ENCODE results near the gene CELF2.

The CELF2 gene

DNA sequence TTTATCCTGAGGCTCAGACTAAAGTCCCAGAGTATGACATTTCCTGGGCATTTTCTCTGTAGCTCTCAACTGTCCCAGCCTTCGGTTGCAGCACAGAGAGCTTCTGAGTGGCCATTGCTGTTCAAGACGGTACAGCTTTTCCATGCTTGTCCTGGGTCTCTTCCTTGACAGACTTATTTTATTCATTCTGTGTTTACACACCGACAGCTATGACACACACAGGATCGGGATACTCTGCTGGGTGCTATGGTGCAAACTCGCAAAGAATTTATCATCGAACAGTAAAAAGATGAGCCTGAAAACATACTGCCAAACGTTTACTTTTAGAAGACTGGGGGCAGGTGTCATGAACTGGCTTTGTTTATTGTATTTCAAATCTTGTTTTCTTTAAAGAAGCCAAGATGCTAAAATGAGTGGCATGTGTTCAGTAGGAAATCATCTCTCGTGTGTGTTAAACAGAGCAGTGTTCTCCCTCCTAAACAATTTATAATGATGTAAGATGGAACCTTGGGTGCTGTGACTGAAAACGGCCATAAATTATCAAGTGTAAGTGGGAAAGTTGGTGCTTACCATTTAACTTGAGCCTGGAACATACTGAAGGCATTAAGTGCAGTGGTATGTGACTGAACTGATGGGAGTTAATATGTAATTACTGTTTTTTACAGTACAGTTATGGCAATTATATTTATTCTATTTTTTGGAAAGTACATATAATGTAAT lies 120.8 kb downstream of the CELF2 start:
- DNase-seq: no peak

DNA sequence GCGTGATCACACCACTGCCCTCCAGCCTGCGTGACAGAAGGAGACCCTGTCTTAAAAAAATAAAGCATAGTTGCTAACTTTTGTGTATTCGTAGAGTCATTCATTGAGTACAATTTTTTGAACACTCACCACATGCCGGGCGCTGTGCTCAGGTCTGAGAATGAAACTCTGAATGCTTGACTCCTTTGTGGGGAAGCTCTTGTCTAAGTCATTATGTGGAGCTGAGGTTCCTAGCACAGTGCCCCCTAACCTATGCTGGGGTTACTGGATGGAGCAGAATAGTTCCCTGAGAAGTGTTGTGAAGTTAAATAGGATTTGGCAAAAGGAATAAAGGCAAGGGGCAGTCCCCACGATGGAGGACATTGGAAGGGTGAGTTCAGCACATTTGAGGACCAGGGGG lies 123.3 kb downstream of the CELF2 start:
- DNase-seq: no peak

DNA sequence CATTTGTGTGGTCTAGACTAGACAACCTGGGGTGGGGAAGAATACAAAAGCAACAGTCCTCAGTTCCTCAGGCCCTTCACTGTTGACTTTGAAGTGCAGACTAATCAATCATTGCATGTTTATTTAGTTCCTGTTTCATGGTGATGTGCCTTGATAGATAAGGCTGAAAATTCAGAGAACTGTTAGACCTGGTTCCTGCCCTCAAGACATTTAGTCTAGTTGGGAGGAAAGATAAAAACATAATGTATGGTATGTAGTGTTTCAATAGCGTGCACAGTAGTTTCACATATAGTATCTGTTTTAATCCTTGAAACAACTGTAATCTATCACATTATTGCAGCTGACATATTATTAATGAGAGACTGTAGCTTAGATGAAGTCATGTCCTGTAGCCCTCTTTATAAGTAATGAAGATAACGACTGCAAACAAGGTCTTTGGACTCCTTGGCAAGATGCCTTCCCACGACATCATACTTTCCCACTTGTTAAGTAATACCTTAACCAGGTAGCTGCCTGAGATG lies 124.0 kb downstream of the CELF2 start:
- no peak for DNase-seq

DNA sequence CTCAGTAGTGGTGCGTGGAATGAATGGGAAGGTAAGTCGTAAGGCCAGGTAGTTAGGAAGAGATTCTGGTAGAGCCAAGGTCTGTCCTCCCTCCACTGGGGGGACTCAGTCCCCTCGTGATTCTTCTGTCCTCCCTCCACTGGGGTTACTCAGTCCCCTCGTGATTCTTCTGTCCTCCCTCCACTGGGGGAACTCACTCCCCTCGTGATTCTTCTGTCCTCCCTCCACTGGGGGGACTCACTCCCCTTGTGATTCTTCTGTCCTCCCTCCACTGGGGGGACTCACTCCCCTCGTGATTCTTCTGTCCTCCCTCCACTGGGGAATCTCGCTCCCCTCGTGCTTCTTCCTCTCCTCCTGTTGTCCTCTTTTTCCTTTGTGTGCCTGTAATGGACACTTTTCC lies 125.1 kb downstream of the CELF2 start:
- no peak for DNase-seq

DNA sequence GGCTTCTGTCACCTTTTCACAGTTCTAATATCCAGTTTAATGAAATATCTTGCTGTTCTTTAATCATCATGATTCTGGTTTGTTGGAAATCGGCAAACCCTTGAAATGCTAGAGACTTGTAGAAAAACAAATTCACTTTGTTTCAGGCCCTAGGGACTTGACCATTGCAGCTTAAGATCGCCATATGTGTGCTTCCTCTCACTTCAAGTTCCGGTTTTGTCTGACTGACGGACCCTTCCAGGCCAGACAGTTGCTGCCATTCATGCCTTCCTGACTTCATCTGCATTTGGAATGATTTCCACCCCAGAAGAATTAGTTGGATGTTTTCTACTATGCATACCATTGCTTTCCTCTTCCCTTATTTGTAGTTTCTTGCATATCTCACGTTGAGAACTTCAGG lies 125.6 kb downstream of the CELF2 start:
- no peak for DNase-seq

DNA sequence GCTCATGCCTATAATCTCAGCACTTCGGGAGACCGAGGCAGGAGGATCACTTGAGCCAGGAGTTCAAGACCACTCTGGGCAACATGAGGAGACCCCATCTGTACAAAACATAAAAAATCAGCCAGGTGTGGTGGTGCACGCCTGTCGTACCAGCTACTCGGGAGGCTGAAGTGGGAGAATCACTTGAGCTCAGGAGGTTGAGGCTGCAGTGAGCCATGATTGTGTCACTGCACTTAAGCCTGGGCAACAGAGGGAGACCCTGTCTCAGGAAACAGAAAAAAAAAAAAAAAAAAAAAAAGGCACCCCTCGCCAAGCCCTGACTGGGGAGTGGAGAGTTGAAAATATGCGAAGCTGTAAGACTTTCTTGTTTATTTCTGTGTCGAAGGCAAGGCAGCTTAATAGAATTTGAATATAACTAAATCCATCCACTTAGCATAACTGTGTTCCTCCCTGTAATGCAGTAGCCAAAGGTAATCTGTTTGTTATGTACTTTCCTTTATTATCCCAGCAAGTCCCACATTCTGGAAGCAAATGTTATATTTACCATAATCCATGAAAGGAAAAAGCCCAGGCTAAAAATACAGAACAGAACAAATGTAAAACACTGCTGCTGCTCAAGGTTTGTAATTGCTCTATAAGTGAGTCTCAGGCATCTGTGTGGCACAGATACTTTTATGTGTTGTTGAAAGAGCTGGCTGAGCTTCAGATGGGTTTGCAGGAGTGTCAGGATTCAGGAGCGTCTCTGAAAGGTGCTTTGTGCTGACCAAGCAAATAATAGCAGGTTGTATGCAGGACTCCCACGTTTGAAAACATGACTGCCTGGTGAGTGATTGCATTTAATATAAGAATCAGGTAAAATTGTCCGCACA lies 127.2 kb downstream of the CELF2 start:
- DNase-seq: no peak

DNA sequence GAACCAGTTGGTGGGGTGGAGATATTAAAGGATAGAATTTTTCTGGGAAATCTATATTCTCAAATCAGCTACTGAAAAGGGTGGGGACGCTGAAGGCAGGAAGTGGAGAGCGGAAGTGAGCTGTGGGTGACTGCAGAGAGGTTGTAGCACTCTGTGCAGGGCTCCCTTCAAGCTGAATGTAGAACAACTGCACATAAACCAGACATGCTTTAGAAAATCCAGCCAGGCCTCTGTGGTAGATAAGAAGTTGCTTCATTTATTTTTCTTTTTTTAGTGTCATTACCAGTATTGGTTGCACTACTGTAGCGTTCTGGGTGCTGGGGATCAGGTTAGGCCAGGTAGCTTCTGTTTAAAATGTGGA lies 127.8 kb downstream of the CELF2 start:
- no peak for DNase-seq

DNA sequence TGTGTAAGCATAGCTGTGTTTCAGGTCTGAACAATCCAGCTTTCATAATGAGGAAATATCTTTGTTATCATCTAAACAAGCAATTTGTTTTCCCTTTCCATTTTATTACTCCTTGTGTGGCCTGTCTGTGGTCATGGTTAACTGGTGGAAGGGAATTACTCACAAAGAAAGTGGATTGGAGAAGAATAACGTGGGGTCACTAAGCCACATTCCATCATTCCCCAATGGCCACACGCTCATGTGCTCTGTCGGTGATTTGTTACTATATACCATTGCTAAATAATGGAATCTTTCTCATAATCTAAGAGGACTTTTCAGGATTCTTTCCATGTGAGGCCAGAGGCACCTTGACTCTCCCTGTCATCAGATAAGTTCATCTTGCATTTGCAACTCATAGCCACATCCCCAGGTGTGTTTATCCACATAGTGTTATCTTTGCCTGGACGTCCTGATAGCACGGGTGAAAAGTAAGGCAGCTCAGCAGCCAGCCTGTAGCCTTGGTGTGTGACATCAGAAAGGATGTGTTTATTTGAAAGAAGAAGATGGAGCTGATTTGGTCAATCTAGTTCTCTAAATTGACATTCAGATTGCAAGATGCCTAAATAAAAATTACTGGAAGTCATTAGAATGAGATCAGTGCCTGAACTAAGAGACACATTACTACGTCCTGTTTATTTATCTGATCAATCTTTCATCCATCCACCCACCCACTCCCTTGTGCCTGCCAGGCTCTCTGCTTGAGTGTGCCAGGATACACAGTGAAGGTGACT lies 128.9 kb downstream of the CELF2 start:
- DNase-seq: no peak

DNA sequence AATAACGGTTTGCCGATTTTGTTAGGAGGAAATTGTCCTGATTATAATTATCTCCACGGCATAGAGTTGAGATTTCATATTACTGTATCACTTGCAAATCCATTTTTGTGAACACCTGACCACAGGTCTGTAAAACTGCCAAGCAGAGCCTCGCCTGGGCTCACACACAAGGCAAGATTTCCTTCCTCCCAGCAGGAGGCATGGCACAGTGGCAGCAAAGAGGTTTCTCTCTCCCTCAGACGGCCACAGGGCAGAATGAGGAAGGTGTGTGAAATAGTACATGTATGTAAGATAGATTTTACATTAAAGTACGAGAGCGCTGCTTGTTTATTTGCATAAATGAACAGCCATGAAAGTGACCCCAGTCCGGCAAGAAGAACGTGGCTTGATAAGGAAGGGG lies 130.1 kb downstream of the CELF2 start:
- no peak for DNase-seq

DNA sequence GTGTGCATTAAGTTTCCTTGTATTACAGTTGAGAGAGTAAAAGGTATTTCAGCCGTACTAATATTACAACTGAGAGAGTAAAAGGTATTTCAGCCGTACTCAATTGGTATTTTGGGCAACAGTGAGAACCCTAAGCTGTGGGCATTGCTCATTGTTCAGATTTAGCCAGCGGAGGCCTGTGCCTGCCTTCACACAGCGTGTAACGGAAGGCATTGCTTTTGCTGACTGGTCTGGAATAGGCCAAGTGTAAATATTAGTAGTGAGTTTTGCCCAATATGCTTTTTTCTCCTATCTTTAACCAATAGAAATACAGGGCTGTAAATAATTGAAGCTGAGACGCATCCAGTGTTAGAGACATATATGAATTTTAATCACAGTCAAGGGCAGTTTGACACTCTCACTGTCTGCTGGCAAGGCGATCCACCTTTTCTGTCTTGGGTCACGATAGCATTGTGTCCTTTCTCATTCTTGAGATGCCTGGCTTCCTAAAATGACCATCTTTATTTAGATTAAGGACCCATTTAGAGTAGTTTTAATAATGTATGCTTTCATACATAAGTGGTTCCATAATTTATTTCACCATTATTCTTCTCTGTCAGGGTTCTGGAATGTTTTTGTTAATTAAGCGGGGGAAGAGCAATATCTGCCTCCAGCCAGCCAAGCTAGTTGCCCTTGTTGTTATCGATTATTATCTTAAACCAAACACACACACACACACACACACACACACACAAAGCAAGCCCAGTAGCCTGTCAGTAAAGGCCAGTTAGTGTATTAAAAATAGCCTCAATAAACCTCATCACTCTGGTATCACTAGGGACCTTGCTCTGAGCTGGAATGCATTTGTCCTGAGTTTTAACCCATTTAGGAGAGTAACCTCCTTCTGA lies 130.7 kb downstream of the CELF2 start:
- no peak for DNase-seq

DNA sequence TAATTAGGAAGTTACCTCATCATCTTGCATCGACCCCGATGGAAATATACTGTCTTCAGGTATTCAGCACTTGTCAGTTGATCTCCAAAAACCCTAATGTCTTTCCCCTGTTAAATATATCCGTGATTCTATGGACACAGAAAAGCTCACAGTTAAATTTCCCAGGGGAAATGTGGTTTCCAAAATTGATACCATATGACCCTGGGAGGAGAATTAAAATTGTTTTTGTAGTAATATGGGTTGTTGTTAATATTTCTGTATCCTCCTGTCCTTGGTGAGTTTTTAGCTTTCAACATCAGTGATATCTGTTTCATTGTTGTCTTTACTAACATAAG lies 132.1 kb downstream of the CELF2 start:
- no peak for DNase-seq

DNA sequence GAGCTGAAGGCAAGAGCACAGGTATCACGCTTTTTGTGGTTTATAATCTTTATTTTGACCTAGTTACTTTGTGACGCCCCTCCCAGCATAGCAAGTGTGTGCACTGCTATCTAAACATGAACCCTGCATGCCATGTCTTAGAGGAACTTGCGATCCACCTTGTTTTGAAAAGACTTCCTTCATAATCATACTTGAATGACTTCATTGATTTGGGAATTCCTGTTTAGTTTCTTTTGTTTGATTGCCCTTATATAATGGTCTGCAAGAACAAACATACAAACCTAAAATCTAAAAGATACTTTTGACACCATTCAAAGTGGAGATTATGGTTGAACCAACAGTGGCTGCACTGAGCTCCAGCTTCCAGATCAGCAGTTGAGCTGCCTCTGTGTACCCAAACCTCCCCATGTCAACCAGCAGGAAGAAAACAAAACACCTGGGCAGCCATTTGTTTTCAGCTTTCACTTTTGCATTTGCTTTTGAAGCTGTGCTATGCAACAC lies 132.6 kb downstream of the CELF2 start:
- DNase-seq: no peak

DNA sequence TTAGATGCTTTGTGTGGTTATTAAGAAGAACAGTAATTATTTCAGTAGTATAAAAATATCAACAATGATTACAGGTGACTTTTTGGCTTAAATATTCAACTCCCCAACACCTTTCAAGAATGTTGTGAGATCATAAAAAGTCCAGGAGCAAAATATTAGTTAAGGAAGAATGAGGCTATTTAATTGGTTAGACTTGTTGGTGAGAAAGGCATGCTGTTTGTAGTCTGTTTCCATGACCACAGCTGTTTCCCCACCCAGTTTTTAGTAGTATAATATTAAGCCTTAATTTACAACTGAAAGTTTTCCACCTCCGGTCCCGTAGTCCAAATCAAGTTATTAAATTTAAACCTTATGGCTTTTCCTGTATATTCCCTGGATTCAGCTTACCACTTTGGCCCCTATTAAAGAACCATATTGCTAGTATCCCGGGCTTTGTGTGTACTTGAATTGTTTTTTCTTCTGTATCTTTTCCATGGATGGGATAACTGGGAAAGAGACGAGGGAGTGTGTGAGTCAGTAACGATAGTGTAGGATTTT lies 133.3 kb downstream of the CELF2 start:
- no peak for DNase-seq

DNA sequence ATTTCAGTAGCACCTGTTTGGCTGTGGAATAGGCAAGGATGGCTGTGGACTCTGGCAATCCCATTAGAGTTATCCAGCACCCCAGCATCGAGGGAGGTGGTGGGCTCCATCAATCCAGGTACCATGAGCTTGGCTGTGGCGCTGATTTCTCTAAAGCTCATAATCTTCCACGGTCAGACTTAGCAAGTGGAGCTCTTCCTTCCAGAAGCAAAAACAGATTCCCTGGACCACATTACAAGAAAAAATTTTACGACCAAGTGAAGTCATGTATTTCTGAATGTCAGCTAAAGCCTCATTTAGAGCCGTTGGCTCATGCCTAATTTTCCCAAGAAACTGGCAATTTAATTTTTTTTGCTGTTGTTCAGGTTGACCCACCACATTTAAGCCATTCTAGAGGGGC lies 135.1 kb downstream of the CELF2 start:
- DNase-seq: no peak

DNA sequence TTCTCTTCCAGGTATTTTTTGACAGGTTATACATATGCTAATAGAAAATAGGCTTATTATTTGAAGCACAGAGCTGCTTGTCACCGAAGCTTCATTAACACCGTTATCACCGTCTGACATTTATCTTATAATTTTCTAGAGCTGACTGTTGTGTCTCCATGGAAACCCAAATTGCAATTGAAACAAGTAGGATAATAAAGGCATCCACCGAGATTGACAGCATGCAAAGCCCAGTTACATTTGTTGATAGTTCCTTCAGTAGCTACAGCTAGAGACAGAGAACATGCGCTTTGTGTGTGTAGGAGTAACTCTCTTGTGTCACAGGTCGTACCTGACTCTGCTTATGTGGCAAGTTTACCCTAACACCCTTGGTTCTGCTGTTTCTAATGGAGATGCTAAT lies 135.6 kb downstream of the CELF2 start:
- no peak for DNase-seq

DNA sequence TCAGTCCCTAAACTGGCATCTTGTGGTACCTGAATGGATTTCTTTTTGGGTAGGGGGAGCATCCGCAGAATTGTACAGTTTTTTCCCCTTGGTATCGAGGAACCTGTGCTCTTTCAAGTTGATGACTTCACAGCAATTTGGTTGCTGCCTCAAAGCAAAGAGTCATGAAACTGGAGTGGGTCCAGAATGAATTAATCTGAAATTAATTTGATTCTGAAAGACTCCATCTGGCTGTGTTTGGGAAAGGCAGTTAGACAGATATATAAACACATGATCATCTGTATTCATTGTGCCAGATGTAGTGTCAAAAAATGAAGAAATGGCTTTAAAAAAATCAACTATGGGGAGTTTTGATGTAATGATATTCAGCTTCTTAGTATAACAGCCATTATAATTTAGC lies 136.1 kb downstream of the CELF2 start:
- no peak for DNase-seq

DNA sequence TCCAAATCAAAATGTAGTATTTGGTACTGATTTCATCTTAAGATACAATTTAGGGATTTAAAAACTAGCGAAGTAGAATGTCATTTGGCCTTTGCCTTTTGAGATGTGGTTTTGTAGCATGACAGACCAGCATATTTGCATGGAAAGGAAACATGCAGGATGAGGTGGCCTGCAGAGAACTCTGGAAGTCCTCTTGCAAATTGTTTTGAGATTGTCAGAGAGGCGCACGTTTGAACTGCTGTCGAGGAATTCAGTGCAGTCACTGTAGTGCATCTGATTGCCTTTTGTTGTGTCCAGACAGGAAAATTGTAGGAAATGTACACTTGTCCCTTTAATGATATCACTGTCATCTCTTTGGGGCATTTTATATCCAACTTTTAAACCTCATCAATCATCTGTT lies 136.7 kb downstream of the CELF2 start:
- no peak for DNase-seq

DNA sequence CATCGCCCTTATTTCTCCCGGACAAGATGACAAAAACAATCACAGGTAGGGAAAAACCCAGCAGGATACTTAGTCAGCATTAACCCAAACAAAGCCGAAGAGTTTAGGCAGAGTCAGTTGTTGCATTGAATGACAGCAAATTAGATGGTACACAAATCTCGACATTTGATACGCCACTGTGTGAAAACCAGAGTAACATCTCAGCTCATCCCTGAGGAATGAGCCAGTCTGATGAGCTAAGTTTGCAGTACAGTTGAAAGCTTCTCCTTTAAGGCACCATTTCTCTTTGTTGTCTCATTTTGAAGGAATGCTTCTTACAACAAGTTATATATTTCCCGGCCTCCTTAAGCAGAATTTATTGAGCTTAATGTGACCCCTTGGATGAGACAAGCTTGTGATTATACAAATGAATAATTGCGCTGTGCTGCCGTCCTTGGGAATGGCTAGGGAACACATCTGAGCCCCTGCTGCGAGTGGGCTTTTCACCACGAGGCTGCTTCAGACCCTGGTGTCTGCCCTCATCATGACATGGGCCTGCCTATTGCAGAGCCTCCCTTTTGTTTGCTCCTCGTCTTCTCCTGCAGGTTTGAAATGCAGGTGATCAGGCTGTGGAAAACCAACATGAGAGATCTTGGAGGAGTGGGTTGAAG lies 137.3 kb downstream of the CELF2 start:
- no peak for DNase-seq

DNA sequence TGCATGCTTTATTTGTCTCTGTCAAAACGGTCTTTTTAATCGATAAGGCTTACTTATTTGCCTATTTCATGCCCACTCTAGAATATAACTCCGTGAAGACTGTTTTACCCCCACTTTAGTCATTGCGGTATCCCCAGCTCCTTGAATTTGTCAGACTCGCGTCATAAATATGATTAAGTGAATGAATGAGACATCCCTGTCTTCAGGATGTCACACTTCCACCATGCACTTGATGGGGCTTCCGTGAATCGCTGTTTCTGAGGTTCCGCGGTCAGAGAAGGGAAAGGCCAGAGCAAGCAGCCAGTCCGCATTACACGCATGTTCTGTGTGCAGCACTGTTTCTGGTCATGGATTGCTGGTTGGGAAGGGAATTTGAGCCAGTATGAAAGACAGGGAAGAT lies 138.8 kb downstream of the CELF2 start:
- DNase-seq: no peak

DNA sequence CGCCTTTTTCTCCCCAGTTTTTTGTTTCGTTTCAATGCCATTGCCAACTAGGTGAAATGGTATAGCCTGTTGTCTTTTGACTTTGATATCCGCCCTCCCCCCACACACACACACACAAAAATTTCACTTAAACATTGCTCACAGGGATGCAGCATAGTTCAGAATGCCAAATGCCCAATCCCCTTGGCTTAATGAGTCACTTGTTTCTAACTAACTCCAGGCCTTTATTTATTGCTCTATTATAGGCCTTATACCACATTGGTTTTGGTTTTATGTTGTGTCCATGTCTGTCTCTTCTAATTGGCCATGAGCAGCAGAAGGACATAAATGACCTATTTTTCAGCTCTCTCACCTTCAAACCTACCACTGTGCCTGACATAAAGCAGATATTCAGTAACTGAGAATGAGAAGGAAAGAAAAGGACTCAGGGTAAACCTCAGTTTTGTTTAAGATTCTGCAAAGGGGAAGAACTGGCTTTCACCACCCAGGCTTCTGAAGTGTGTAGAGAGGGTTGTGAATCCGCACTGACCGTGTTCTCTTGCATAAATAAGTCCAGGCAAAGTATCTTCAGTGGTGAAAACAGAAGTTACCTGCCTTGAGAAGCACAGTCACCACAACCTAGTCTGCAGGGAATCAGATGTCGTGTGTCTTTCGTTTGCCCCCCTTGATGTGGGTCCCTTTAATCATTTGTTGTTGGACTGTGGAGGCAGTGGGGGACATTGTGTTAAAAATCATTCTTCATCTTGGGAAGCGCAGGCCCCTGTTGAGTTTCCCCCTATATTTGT lies 139.8 kb downstream of the CELF2 start:
- no peak for DNase-seq

DNA sequence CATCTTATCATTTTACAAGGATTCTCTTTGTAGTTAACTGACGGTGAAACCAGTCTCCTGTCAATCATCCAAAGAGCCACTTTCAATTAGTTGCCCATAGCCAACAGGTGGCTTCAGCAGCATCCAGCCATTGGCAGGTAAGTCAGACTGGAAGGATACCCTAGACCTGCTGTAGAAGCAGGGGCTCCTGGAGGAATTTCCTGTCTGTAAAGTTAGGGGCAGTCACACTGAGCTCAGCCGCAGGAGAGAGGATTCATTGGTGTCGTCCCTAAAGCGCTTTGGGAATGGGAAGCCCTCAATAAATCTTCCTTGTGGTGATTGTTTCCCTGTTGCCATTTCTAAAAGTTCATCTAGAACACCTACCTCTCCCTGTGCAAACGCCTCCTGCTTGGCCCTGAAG lies 140.4 kb downstream of the CELF2 start:
- no peak for DNase-seq

Measured in NCI-H187 (cell line).